Neural cell (in vitro differentiated cells): ENCODE results near the gene ZNF716. TPM values are rescaled to one million over a fixed set of nuclear protein-coding genes. Genes with fewer than 3 reads are reported as not detected.

Experiments used
- H2AFZ ChIP-seq: fragments of 200-600, 300-800 bp; sonication (generic), shearing (Covaris generic); 2 replicates; pipeline ENCODE4 v1.6.0; 2014; ENCODE audit warnings: low read depth, mild to moderate bottlenecking, antibody characterized with exemption, low read length, moderate library complexity
- H3F3A ChIP-seq: fragments of 200-600 bp; shearing (Covaris generic); 2 replicates; pipeline ENCODE4 v1.6.1; 2016; ENCODE audit warnings: mild to moderate bottlenecking, moderate library complexity, mixed read lengths, antibody characterized with exemption, low read length; ENCODE audit not compliant: insufficient read depth, poor library complexity, severe bottlenecking
- H3K27ac ChIP-seq: fragments of 200-600, 300-800 bp; sonication (generic), shearing (Covaris generic); 2 replicates; pipeline ENCODE4 v1.5.1; 2014; ENCODE audit warnings: mild to moderate bottlenecking, low read length, moderate library complexity
- H3K27me3 ChIP-seq: fragments of 300-800, 200-600 bp; sonication (generic), shearing (Covaris generic); 2 replicates; pipeline ENCODE4 v1.6.0; 2014; ENCODE audit warnings: mild to moderate bottlenecking, low read depth, low read length, moderate library complexity; ENCODE audit not compliant: insufficient read depth
- H3K36me3 ChIP-seq: fragments of 300-800, 200-600 bp; sonication (generic), shearing (Covaris generic); 2 replicates; pipeline ENCODE4 v1.5.1; 2014; ENCODE audit warnings: mild to moderate bottlenecking, antibody characterized with exemption, low read length, moderate library complexity; ENCODE audit not compliant: insufficient read depth
- H3K4me2 ChIP-seq: fragments of 300-800, 200-600 bp; sonication (generic), shearing (Covaris generic); 2 replicates; pipeline ENCODE4 v1.6.0; 2014; ENCODE audit warnings: mild to moderate bottlenecking, low read length
- H3K4me3 ChIP-seq: fragments of 300-800, 200-600 bp; sonication (generic), shearing (Covaris generic); 2 replicates; pipeline ENCODE4 v1.5.1; 2014; ENCODE audit warnings: mild to moderate bottlenecking, low read length, moderate library complexity
- H3K79me2 ChIP-seq: fragments of 200-600 bp; shearing (Covaris generic); replicated peaks from 2 replicates; pipeline ENCODE4 v1.6.0; 2014; ENCODE audit warnings: mild to moderate bottlenecking, low read length, moderate library complexity; ENCODE audit not compliant: insufficient read depth
- H3K9ac ChIP-seq: fragments of 300-800, 200-600 bp; sonication (generic), shearing (Covaris generic); 2 replicates; pipeline ENCODE4 v1.6.1; 2016; ENCODE audit warnings: mild to moderate bottlenecking, low read length, mixed read lengths
- H3K9me2 ChIP-seq: fragments of 200-600 bp; shearing (Covaris generic); 2 replicates; pipeline ENCODE4 v1.6.1; 2016; ENCODE audit warnings: mild to moderate bottlenecking, low read length, mixed read lengths; ENCODE audit not compliant: insufficient read depth
- H3K9me3 ChIP-seq: fragments of 200-600, 300-800 bp; sonication (generic), shearing (Covaris generic); 2 replicates; pipeline ENCODE4 v1.6.1; 2016; ENCODE audit warnings: mild to moderate bottlenecking, mixed run types, low read length, moderate library complexity, mixed read lengths
- H4K20me1 ChIP-seq: fragments of 200-600 bp; shearing (Covaris generic); 2 replicates; pipeline ENCODE4 v1.6.1; 2016; ENCODE audit warnings: mild to moderate bottlenecking, mixed run types; ENCODE audit not compliant: insufficient read depth
- EP300 ChIP-seq: fragments of 450-650 bp; conservative IDR thresholded peaks from 2 replicates; pipeline ENCODE4 v1.6.1; 2014; ENCODE audit warnings: antibody characterized with exemption, mild to moderate bottlenecking, moderate library complexity; ENCODE audit not compliant: poor library complexity, severe bottlenecking
- EZH2 ChIP-seq: fragments of 200-600, 300-800 bp; shearing (Covaris generic), sonication (generic); IDR thresholded peaks from 2 replicates; pipeline ENCODE4 v1.6.1; 2014; ENCODE audit warnings: antibody characterized with exemption, low read length, borderline replicate concordance, mild to moderate bottlenecking; ENCODE audit not compliant: insufficient read depth, poor library complexity, severe bottlenecking
- MXI1 ChIP-seq: fragments of 450-650 bp; conservative IDR thresholded peaks from 2 replicates; pipeline ENCODE4 v1.6.1; 2014; ENCODE audit warnings: antibody characterized with exemption, mild to moderate bottlenecking; ENCODE audit not compliant: poor library complexity, severe bottlenecking
- POLR2AphosphoS5 ChIP-seq: IDR thresholded peaks from 2 replicates; pipeline ENCODE4 v1.6.1; 2012
- RAD21 ChIP-seq: fragments of 450-650 bp; conservative IDR thresholded peaks from 2 replicates; pipeline ENCODE4 v1.6.1; 2014; ENCODE audit warnings: antibody characterized with exemption, mild to moderate bottlenecking, moderate library complexity
- REST ChIP-seq: IDR thresholded peaks from 2 replicates; pipeline ENCODE4 v1.6.1; 2012; ENCODE audit warnings: borderline replicate concordance
- TAF1 ChIP-seq: IDR thresholded peaks from 2 replicates; pipeline ENCODE4 v1.6.1; 2012; ENCODE audit warnings: low read depth
- polyA plus RNA-seq: library from polyadenylated mRNA; depleted of rRNA; stranded (reverse); fragments of >200 nt; gene quantifications from 2 replicates; pipeline ENCODE4 v1.2.3, GENCODE V29; 2014
- TF ChIP-seq, protein P1 (sequence below): fragments of 450-650 bp; IDR thresholded peaks from 2 replicates; pipeline ENCODE4 v1.5.1; 2014; ENCODE audit warnings: antibody characterized with exemption, mild to moderate bottlenecking, moderate library complexity; ENCODE audit not compliant: poor library complexity, severe bottlenecking

The ZNF716 gene
- polyA plus RNA-seq, 1 donor from 2014 or later: not detected

GRCh38 chr7:57403601-57404342 is 46.2 kb upstream of the ZNF716 start:
- Histone ChIP-seq H4K20me1 (no peaks in the 10 kb centered on the region), H3K79me2 (no peaks in the 10 kb centered on the region), H3K4me2 (no peak overlapping the region), H3K27ac (no peak overlapping the region), H3K4me3 (no peak overlapping the region), H3K36me3 (no peaks in the 10 kb centered on the region), H3K27me3 (no peaks in the 10 kb centered on the region), H3K9me2 (no peaks in the 10 kb centered on the region), H2AFZ (no peak overlapping the region), H3K9ac (no peak overlapping the region), H3F3A (no peaks in the 10 kb centered on the region), H3K9me3 (peaks cover 3% of the 10 kb centered on the region)
- TF ChIP-seq REST: no peak
- no peak for TF ChIP-seq EZH2
- TF ChIP-seq, protein P1, sequence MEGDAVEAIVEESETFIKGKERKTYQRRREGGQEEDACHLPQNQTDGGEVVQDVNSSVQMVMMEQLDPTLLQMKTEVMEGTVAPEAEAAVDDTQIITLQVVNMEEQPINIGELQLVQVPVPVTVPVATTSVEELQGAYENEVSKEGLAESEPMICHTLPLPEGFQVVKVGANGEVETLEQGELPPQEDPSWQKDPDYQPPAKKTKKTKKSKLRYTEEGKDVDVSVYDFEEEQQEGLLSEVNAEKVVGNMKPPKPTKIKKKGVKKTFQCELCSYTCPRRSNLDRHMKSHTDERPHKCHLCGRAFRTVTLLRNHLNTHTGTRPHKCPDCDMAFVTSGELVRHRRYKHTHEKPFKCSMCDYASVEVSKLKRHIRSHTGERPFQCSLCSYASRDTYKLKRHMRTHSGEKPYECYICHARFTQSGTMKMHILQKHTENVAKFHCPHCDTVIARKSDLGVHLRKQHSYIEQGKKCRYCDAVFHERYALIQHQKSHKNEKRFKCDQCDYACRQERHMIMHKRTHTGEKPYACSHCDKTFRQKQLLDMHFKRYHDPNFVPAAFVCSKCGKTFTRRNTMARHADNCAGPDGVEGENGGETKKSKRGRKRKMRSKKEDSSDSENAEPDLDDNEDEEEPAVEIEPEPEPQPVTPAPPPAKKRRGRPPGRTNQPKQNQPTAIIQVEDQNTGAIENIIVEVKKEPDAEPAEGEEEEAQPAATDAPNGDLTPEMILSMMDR: no peak
- no peak for TF ChIP-seq MXI1
- no peak for TF ChIP-seq EP300

GRCh38 chr7:57404343-57404966 is 45.5 kb upstream of the ZNF716 start:
- no peak overlapping the region for H3K4me2 ChIP-seq
- no peak overlapping the region for H3K27ac ChIP-seq
- H2AFZ ChIP-seq: no peak overlapping the region

More at GRCh38 chr7:57404343-57404966, 45.5 kb upstream of the ZNF716 start:
- Histone ChIP-seq H3K9me2 (no peaks in the 10 kb centered on the region), H3K4me3 (no peak overlapping the region), H3K36me3 (no peaks in the 10 kb centered on the region), H3K27me3 (no peaks in the 10 kb centered on the region), H3K9me3 (peaks cover 3% of the 10 kb centered on the region), H4K20me1 (no peaks in the 10 kb centered on the region), H3K9ac (no peak overlapping the region), H3F3A (no peaks in the 10 kb centered on the region), H3K79me2 (no peaks in the 10 kb centered on the region)
- TF ChIP-seq EP300 (no peak), TAF1 (no peak), RAD21 (no peak), POLR2AphosphoS5 (no peak), REST (no peak), EZH2 (no peak)
- TF ChIP-seq, protein P1: no peak
